Breast epithelium (tissue), 3 donors: ENCODE results near the gene LRRFIP2.

Source experiments
- CTCF ChIP-seq, 3 donors: fragments of 450-650 bp; IDR thresholded peaks; one replicate each; pipeline ENCODE4 v1.5.1; 2016 to 2017; ENCODE audit warnings: antibody characterized with exemption in 3 of 3, mild to moderate bottlenecking in 3 of 3, moderate library complexity in 3 of 3
- POLR2A ChIP-seq: fragments of 450-650 bp; IDR thresholded peaks from one replicate; pipeline ENCODE4 v1.6.1; 2016; ENCODE audit warnings: antibody characterized with exemption, mild to moderate bottlenecking, moderate library complexity
- POLR2AphosphoS5 ChIP-seq, 3 donors: sonication (generic); formaldehyde crosslinking; IDR thresholded peaks; one replicate each; pipeline ENCODE4 v1.6.1; 2017; ENCODE audit warnings: antibody characterized with exemption in 3 of 3

GRCh38 chr3:37015642-37016041 lies 158.7 kb downstream of the LRRFIP2 start:
- TF ChIP-seq POLR2A, result no peak
- TF ChIP-seq CTCF (IDR thresholded peaks at IDR 0.05), result no peak
- no peak for TF ChIP-seq POLR2AphosphoS5 (IDR thresholded peaks at IDR 0.05)
